Liver (tissue), 9 donors: ENCODE measurements around the gene SLC25A34. TPM values are rescaled to one million over a fixed set of nuclear protein-coding genes. Genes with fewer than 3 reads are reported as not detected.

Experiments
- DNase-seq: peaks from one replicate; pipeline ENCODE4 v3.0.0-alpha.2; 2017; ENCODE audit warnings: low spot score
- H3K27ac ChIP-seq, 2 donors: one replicate each; pipeline ENCODE4 v1.7.0; 2013; ENCODE audit warnings: inconsistent platforms in 2 of 2, low read length in 2 of 2, control low read depth in 1 of 2, low read depth in 1 of 2, mild to moderate bottlenecking in 1 of 2
- H3K27me3 ChIP-seq, 4 donors: one replicate each; pipeline versions ENCODE4 v1.6.1 to v1.7.0; 2013; ENCODE audit warnings: low read length in 3 of 4, inconsistent platforms in 1 of 4, mild to moderate bottlenecking in 1 of 4, moderate library complexity in 1 of 4; ENCODE audit not compliant: control insufficient read depth in 4 of 4, insufficient read depth in 4 of 4
- H3K36me3 ChIP-seq, 4 donors: one replicate each; pipeline versions ENCODE4 v1.6.1 to v1.7.0; 2013; ENCODE audit warnings: low read length in 3 of 4, mild to moderate bottlenecking in 3 of 4, low read depth in 1 of 4, moderate library complexity in 1 of 4; ENCODE audit not compliant: control insufficient read depth in 4 of 4, insufficient read depth in 3 of 4
- H3K4me1 ChIP-seq, 4 donors: one replicate each; pipeline versions ENCODE4 v1.6.1 to v1.7.0; 2013; ENCODE audit warnings: low read length in 3 of 4, mild to moderate bottlenecking in 3 of 4, moderate library complexity in 1 of 4; ENCODE audit not compliant: control insufficient read depth in 4 of 4, insufficient read depth in 4 of 4
- H3K4me3 ChIP-seq, 3 donors: one replicate each; pipeline versions ENCODE4 v1.6.1 to v1.7.0; 2013; ENCODE audit warnings: low read length in 3 of 3, control low read depth in 1 of 3, low read depth in 1 of 3, mild to moderate bottlenecking in 1 of 3
- H3K9ac ChIP-seq, 2 donors: one replicate each; pipeline ENCODE4 v1.7.0; 2013; ENCODE audit warnings: low read length in 2 of 2, mild to moderate bottlenecking in 2 of 2, moderate library complexity in 2 of 2, control low read depth in 1 of 2, low read depth in 1 of 2
- H3K9me3 ChIP-seq, 4 donors: one replicate each; pipeline versions ENCODE4 v1.6.1 to v1.7.0; 2013; ENCODE audit warnings: low read length in 3 of 4; ENCODE audit not compliant: control insufficient read depth in 4 of 4
- EGR1 ChIP-seq, 2 donors: IDR thresholded peaks; 2 replicates each; pipeline ENCODE4 v1.6.1; 2016 to 2018; ENCODE audit warnings: antibody characterized with exemption in 2 of 2, low read depth in 2 of 2
- FOXA1 ChIP-seq: IDR thresholded peaks from 2 replicates; pipeline ENCODE4 v1.6.1; 2016; ENCODE audit warnings: antibody characterized with exemption
- FOXA2 ChIP-seq: IDR thresholded peaks from 2 replicates; pipeline ENCODE4 v1.6.1; 2016; ENCODE audit warnings: antibody characterized with exemption
- GABPA ChIP-seq, 2 donors: IDR thresholded peaks in 1 of 2; conservative IDR thresholded peaks in 1 of 2; 2 replicates each; pipeline ENCODE4 v1.6.1; 2016; ENCODE audit warnings: antibody characterized with exemption in 2 of 2, mild to moderate bottlenecking in 1 of 2, moderate library complexity in 1 of 2
- HNF4G ChIP-seq: IDR thresholded peaks from 2 replicates; pipeline ENCODE4 v1.6.1; 2016; ENCODE audit warnings: antibody characterized with exemption
- JUND ChIP-seq, 2 donors: IDR thresholded peaks; 2 replicates each; pipeline ENCODE4 v1.6.1; 2016; ENCODE audit warnings: antibody characterized with exemption in 2 of 2
- NR2F2 ChIP-seq: IDR thresholded peaks from 2 replicates; pipeline ENCODE4 v1.6.1; 2016; ENCODE audit warnings: antibody characterized with exemption
- RXRA ChIP-seq, 2 donors: IDR thresholded peaks; 2 replicates each; pipeline ENCODE4 v1.6.1; 2017 to 2018; ENCODE audit warnings: antibody characterized with exemption in 2 of 2, mild to moderate bottlenecking in 1 of 2
- SP1 ChIP-seq: IDR thresholded peaks from 2 replicates; pipeline ENCODE4 v1.6.1; 2018; ENCODE audit warnings: antibody characterized with exemption, mild to moderate bottlenecking
- TAF1 ChIP-seq: conservative IDR thresholded peaks from 2 replicates; pipeline ENCODE4 v1.6.1; 2016; ENCODE audit warnings: antibody characterized with exemption, mild to moderate bottlenecking
- YY1 ChIP-seq: IDR thresholded peaks from 2 replicates; pipeline ENCODE4 v1.6.1; 2016; ENCODE audit warnings: antibody characterized with exemption, mild to moderate bottlenecking
- WGBS: extraction: QIAGEN DNeasy Blood & Tissue Kit; methylation state at CpG from one replicate; pipeline ENCODE4 v1.1.7; 2013; 5-methylcytosine and 5-hydroxymethylcytosine counted together
- polyA plus RNA-seq, 2 donors: library from polyadenylated mRNA; stranded (reverse) in 1 of 2; unstranded in 1 of 2; fragments of 200-250 nt in 1 of 2; fragments of >200 nt in 1 of 2; fragmentation: Nextera tagmentation in 1 of 2; extraction: Ambion mirVana in 1 of 2; gene quantifications; one replicate each; pipeline versions ENCODE4 v1.2.1 to v1.2.3, GENCODE V29; 2013 to 2015
- total RNA-seq, 2 donors: library from RNA; depleted of rRNA; stranded (reverse); fragments of >200 nt; gene quantifications; one replicate each; pipeline ENCODE4 v1.2.3, GENCODE V29; 2014
- TF ChIP-seq, protein P1 (sequence below): IDR thresholded peaks from 2 replicates; pipeline ENCODE4 v1.6.1; 2016; ENCODE audit warnings: antibody characterized with exemption
- TF ChIP-seq, protein P2 (sequence below): IDR thresholded peaks from 2 replicates; pipeline ENCODE4 v1.6.1; 2016; ENCODE audit warnings: antibody characterized with exemption, mild to moderate bottlenecking
- TF ChIP-seq, protein P3 (sequence below): IDR thresholded peaks from 2 replicates; pipeline ENCODE4 v1.6.1; 2016; ENCODE audit warnings: antibody characterized with exemption
- TF ChIP-seq, protein P4 (sequence below): fragments of 150-350 bp; IDR thresholded peaks from 2 replicates; pipeline ENCODE4 v1.5.1; 2017; ENCODE audit warnings: improper control_type of control experiment, low read depth, low read length; ENCODE audit not compliant: missing input control
- donor health status: healthy.
- donor health status: healthy.
- donor health status: healthy.
- donor health status: healthy.
- donor health status: healthy.

Gene SLC25A34
- total and polyA plus RNA-seq, 4 donors, result 0.79 to 7.3 (median 2.4) TPM

DNA sequence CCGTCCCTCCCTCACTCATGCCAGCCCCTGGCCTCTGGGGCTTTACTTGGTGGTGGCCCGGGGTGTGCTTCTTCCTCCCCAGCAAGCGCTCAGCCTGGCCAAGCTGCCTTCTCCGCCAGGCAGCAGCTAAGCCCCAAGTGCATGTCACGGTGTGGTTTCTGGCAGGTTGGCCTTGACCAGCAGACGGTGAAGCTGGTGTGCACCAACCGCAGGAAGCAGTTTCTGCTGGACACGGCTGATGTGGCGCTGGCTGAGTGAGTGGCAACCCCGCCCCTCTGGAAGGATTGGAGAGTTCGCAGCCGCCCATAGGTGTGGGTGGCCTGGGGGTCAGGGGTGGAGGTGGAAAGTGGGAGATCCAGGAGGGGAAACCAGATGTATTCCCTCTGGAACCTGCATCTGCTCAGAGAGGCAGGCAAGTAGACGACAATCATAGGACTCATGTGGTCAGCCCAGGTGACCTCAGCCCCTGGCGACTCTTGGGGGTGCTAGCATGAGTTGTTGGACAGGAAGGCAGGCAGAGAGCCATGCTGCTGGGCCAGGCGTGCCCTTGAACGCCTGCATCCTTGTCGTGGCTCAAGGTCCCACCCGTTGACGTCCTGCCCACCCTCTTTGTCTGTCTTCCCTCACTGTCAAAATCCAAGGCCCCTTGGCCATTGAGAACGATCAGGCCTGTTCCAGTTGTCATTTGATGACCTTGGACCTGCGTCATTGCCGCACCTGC lies 7.0 kb upstream of the SLC25A34 start:
- no peak for DNase-seq
- no peak overlapping the region for H3K9ac ChIP-seq
- 94% methylated on average over 22 of the region's 22 CpGs for WGBS

DNA sequence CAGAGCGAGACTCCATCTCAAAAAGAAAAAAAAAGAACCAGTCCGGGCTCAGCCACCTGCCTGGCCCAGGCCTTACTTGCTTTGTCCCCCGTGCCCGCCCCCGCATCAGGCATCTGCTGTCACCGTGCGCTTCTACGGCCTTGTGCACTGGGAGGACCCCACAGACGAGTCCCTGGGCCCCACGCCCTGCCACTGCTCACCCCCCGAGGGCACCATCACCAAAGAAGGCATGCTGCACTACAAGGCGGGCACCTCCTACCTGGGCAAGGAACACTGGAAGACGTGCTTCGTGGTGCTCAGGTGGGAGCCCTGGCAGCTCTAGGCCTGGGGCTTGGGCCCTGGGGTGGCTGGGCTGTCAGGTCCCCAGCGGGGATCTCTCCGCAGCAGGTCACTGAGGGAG lies 5.6 kb upstream of the SLC25A34 start:
- Histone ChIP-seq H3K4me3 (no peak overlapping the region), H3K9me3 (no peaks in the 10 kb centered on the region), H3K36me3 (peaks cover 24 to 72% (median 34%) of the 10 kb centered on the region in 4 donors), H3K27me3 (no peaks in the 10 kb centered on the region), H3K9ac (no peak overlapping the region), H3K27ac (no peak overlapping the region), H3K4me1 (peaks cover 3 to 13% (median 9%) of the 10 kb centered on the region in 4 donors)
- 95% methylated on average over 16 of the region's 16 CpGs for WGBS
- TF ChIP-seq YY1, result no peak
- TF ChIP-seq EGR1 (IDR thresholded peaks at IDR 0.05; ENCODE audit: low read depth in 2 of 2), result no peak
- no peak for TF ChIP-seq RXRA (IDR thresholded peaks at IDR 0.05)
- TF ChIP-seq GABPA (IDR thresholded peaks at IDR 0.05 in 1 of 2, conservative IDR thresholded peaks at IDR 0.05 in 1 of 2), result no peak
- no peak for TF ChIP-seq HNF4G
- no peak for TF ChIP-seq FOXA2
- TF ChIP-seq, protein P1, sequence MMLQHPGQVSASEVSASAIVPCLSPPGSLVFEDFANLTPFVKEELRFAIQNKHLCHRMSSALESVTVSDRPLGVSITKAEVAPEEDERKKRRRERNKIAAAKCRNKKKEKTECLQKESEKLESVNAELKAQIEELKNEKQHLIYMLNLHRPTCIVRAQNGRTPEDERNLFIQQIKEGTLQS, result no peak
- no peak for TF ChIP-seq JUND (IDR thresholded peaks at IDR 0.05)
- TF ChIP-seq, protein P2, sequence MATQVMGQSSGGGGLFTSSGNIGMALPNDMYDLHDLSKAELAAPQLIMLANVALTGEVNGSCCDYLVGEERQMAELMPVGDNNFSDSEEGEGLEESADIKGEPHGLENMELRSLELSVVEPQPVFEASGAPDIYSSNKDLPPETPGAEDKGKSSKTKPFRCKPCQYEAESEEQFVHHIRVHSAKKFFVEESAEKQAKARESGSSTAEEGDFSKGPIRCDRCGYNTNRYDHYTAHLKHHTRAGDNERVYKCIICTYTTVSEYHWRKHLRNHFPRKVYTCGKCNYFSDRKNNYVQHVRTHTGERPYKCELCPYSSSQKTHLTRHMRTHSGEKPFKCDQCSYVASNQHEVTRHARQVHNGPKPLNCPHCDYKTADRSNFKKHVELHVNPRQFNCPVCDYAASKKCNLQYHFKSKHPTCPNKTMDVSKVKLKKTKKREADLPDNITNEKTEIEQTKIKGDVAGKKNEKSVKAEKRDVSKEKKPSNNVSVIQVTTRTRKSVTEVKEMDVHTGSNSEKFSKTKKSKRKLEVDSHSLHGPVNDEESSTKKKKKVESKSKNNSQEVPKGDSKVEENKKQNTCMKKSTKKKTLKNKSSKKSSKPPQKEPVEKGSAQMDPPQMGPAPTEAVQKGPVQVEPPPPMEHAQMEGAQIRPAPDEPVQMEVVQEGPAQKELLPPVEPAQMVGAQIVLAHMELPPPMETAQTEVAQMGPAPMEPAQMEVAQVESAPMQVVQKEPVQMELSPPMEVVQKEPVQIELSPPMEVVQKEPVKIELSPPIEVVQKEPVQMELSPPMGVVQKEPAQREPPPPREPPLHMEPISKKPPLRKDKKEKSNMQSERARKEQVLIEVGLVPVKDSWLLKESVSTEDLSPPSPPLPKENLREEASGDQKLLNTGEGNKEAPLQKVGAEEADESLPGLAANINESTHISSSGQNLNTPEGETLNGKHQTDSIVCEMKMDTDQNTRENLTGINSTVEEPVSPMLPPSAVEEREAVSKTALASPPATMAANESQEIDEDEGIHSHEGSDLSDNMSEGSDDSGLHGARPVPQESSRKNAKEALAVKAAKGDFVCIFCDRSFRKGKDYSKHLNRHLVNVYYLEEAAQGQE, result no peak
- TF ChIP-seq FOXA1, result no peak
- no peak for TF ChIP-seq TAF1
- no peak for TF ChIP-seq NR2F2
- no peak for DNase-seq

More for the DNA sequence above, 7.0 kb upstream of the SLC25A34 start:
- H3K9me3 ChIP-seq, result no peaks in the 10 kb centered on the region
- peaks cover 25 to 71% (median 34%) of the 10 kb centered on the region in 4 donors for H3K36me3 ChIP-seq
- H3K27ac ChIP-seq, result no peak overlapping the region
- no peak overlapping the region for H3K4me3 ChIP-seq
- H3K4me1 ChIP-seq, result peaks cover 0 to 5% (median 0%) of the 10 kb centered on the region in 4 donors
- no peak for TF ChIP-seq NR2F2
- TF ChIP-seq SP1, result no peak
- TF ChIP-seq TAF1, result no peak
- TF ChIP-seq, protein P3, sequence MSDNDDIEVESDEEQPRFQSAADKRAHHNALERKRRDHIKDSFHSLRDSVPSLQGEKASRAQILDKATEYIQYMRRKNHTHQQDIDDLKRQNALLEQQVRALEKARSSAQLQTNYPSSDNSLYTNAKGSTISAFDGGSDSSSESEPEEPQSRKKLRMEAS, result no peak
- TF ChIP-seq, protein P4, sequence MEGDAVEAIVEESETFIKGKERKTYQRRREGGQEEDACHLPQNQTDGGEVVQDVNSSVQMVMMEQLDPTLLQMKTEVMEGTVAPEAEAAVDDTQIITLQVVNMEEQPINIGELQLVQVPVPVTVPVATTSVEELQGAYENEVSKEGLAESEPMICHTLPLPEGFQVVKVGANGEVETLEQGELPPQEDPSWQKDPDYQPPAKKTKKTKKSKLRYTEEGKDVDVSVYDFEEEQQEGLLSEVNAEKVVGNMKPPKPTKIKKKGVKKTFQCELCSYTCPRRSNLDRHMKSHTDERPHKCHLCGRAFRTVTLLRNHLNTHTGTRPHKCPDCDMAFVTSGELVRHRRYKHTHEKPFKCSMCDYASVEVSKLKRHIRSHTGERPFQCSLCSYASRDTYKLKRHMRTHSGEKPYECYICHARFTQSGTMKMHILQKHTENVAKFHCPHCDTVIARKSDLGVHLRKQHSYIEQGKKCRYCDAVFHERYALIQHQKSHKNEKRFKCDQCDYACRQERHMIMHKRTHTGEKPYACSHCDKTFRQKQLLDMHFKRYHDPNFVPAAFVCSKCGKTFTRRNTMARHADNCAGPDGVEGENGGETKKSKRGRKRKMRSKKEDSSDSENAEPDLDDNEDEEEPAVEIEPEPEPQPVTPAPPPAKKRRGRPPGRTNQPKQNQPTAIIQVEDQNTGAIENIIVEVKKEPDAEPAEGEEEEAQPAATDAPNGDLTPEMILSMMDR, result no peak
- no peak for TF ChIP-seq JUND (IDR thresholded peaks at IDR 0.05)
- no peak for TF ChIP-seq FOXA1
- TF ChIP-seq HNF4G, result no peak
- TF ChIP-seq GABPA (IDR thresholded peaks at IDR 0.05 in 1 of 2, conservative IDR thresholded peaks at IDR 0.05 in 1 of 2), result no peak
- TF ChIP-seq RXRA (IDR thresholded peaks at IDR 0.05), result no peak
- H3K27me3 ChIP-seq, result no peaks in the 10 kb centered on the region
